ENCODE results near the gene ATP2C2. TPM values are rescaled to one million over a fixed set of nuclear protein-coding genes. Genes with fewer than 3 reads are reported as not detected.

The ATP2C2 gene
- total and polyA plus RNA-seq, 4 donors: 21.3 to 96.8 (median 37.5) TPM

- Histone ChIP-seq H3K9ac (ENCODE audit: insufficient read depth in 1 of 2, low read length in 2 of 2) (no peak overlapping the region), H3K4me1 (ENCODE audit: control insufficient read depth in 5 of 5, insufficient read depth in 5 of 5, low read length in 5 of 5) (peaks cover 0 to 18% (median 0%) of the 10 kb centered on the region in 5 donors), H3K27me3 (ENCODE audit: control insufficient read depth in 3 of 3, insufficient read depth in 3 of 3, low read length in 2 of 3) (no peaks in the 10 kb centered on the region), H3K9me3 (ENCODE audit: control insufficient read depth in 4 of 4, insufficient read depth in 3 of 4, low read length in 3 of 4) (no peaks in the 10 kb centered on the region), H3K36me3 (ENCODE audit: control insufficient read depth in 4 of 4, insufficient read depth in 4 of 4, low read length in 4 of 4) (peaks cover 11 to 30% (median 16%) of the 10 kb centered on the region in 4 donors), H3K4me3 (no peak overlapping the region), H3K27ac (ENCODE audit: low read depth in 1 of 2, low read length in 1 of 2) (no peak overlapping the region)
- ATAC-seq (ENCODE audit: insufficient read depth, low FRiP score) (no peak), DNase-seq (no peak)
- 95 to 96% methylated on average over 16 of the region's 16 CpGs for WGBS, 2 donors
- TF ChIP-seq CTCF (IDR thresholded peaks at IDR 0.05; ENCODE audit: control extremely low read depth, extremely low read depth): no peak
These were observed 117.1 kb downstream of the ATP2C2 start for GRCh38 chr16:84485255-84486010.

- Histone ChIP-seq H3K9ac (ENCODE audit: insufficient read depth in 1 of 2, low read length in 2 of 2) (no peak overlapping the region), H3K27me3 (ENCODE audit: control insufficient read depth in 3 of 3, insufficient read depth in 3 of 3, low read length in 2 of 3) (no peaks in the 10 kb centered on the region), H3K27ac (ENCODE audit: low read depth in 1 of 2, low read length in 1 of 2) (no peak overlapping the region), H3K4me1 (ENCODE audit: control insufficient read depth in 5 of 5, insufficient read depth in 5 of 5, low read length in 5 of 5) (peaks cover 0 to 13% (median 0%) of the 10 kb centered on the region in 5 donors), H3K9me3 (ENCODE audit: control insufficient read depth in 4 of 4, insufficient read depth in 3 of 4, low read length in 3 of 4) (no peaks in the 10 kb centered on the region), H3K36me3 (ENCODE audit: control insufficient read depth in 4 of 4, insufficient read depth in 4 of 4, low read length in 4 of 4) (peaks cover 11 to 29% (median 17%) of the 10 kb centered on the region in 4 donors), H3K4me3 (no peak overlapping the region)
- DNase-seq: no peak
- no peak for TF ChIP-seq CTCF (IDR thresholded peaks at IDR 0.05; ENCODE audit: control extremely low read depth, extremely low read depth)
- 90 to 91% methylated on average over 14 of the region's 14 CpGs for WGBS, 2 donors
- ATAC-seq (ENCODE audit: insufficient read depth, low FRiP score): no peak
These were observed 117.8 kb downstream of the ATP2C2 start for GRCh38 chr16:84486126-84486525.

GRCh38 chr16:84486551-84487235 lies 118.4 kb downstream of the ATP2C2 start:
- H3K36me3 ChIP-seq (ENCODE audit: control insufficient read depth in 4 of 4, insufficient read depth in 4 of 4, low read length in 4 of 4): peaks cover 11 to 26% (median 18%) of the 10 kb centered on the region in 4 donors
- no peaks in the 10 kb centered on the region for H3K27me3 ChIP-seq (ENCODE audit: control insufficient read depth in 3 of 3, insufficient read depth in 3 of 3, low read length in 2 of 3)
- H3K9me3 ChIP-seq (ENCODE audit: control insufficient read depth in 4 of 4, insufficient read depth in 3 of 4, low read length in 3 of 4): no peaks in the 10 kb centered on the region
- no peak overlapping the region for H3K4me3 ChIP-seq
- WGBS, 2 donors: 92 to 94% methylated on average over 17 of the region's 17 CpGs
- TF ChIP-seq CTCF (IDR thresholded peaks at IDR 0.05; ENCODE audit: control extremely low read depth, extremely low read depth): no peak
- no peak overlapping the region for H3K27ac ChIP-seq (ENCODE audit: low read depth in 1 of 2, low read length in 1 of 2)
- ATAC-seq (ENCODE audit: insufficient read depth, low FRiP score) (no peak), DNase-seq (no peak)
- peaks cover 0 to 9% (median 0%) of the 10 kb centered on the region in 5 donors for H3K4me1 ChIP-seq (ENCODE audit: control insufficient read depth in 5 of 5, insufficient read depth in 5 of 5, low read length in 5 of 5)
- H3K9ac ChIP-seq (ENCODE audit: insufficient read depth in 1 of 2, low read length in 2 of 2): no peak overlapping the region
